SHP77 (cell line): ENCODE results near the gene MRPS26.
"Not testable (repeated sequence)": the region's sequence is repeated elsewhere in the genome, so short reads cannot be mapped to it uniquely, and the experiment has no call there.

Experiments
- DNase-seq, 2 experiments: peaks; one replicate each; lab custom pipeline; 2025; lab: John Stamatoyannopoulos, UW

MRPS26 gene

GRCh38 chr20:3045816-3046676, at the start of gene MRPS26:
Gene MRPS26 (plus strand): TSS chr20:3046052. CDS start chr20:3046069, 17 bp downstream.
- DNase-seq, result peak; percentile 92 to 97

GRCh38 chr20:2998728-2999127, 47.1 kb upstream of the MRPS26 start:
- no peak for DNase-seq

DNA sequence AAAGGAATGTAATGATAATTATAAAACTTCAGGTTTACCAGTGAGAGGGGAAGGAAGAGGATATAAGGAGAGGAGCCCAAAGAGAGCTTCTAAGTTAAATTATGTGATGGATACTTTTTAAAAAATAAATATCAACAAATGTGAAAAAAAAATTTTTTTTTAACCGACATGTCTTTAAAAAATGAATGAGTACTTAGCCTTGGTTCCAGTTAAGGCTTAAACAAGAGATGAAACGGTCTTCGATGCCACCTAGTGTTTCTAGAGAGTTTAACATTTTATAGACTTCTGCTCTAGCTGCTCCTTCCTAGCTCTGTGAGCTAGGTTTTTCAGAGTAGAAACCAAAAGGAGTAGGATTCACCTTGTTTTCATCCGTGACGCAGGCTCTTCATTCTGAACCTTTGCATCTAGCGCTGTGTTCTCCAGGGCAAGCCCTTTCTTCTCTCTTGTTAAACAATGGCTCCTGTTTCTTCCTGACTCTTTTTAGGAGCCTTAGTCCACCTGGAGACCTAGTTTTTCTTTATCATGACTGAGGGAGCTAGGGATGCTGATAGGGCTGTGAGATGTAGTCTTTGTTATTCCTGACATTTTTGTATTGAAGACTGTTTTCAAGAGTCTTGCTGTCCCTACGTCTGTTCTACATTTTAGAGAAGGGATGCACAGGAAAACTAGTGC, 44.9 kb upstream of the MRPS26 start:
- DNase-seq, result peak; percentile 63

- DNase-seq, result no peak
Observed at GRCh38 chr20:3003416-3003815, 42.4 kb upstream of the MRPS26 start.

DNA sequence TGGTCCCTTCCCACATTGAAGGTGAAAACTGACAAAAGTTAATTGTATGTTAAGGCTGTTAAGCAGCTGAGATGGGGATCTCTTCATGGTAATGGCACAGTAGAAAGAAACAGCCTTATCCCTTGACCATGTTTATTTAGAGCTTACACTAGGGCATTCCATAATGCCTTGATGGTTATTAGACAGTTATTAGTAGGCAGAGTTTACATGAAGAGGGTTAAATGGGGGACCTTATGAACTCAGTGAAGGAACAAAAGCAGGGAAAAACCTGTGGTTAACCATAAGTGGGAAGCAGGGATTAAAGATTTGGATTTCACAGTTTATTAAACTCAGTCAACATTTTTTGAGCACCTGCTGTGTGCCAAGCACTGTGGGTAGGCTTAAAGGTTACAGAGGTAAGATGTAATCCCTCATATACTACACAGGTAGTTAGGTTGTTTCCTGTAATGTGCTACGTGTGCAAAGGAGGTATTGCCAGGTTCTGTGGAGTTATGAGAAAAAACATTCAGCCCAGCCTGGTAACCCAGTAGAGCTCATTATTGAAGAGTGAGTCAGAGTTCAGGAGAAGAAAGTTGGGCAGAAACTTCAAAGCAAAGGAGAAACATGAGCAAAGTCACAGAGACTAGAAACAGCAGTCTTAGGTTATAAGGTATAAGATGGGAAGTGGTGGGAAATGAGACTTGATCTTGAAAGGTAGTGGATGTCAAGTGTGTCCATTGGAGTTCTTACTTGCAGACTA, 34.7 kb upstream of the MRPS26 start:
- no peak for DNase-seq

GRCh38 chr20:3011752-3012151, 34.1 kb upstream of the MRPS26 start:
- DNase-seq, result no peak

- no peak for DNase-seq
Observed at GRCh38 chr20:3013771-3014170, 32.1 kb upstream of the MRPS26 start.

- DNase-seq, result no peak
Observed at GRCh38 chr20:3014179-3014578, 31.7 kb upstream of the MRPS26 start.

- no peak for DNase-seq
Observed at GRCh38 chr20:3014662-3015061, 31.2 kb upstream of the MRPS26 start.

- not testable (repeated sequence) for DNase-seq
Observed at GRCh38 chr20:3015302-3015701, 30.6 kb upstream of the MRPS26 start.

GRCh38 chr20:3021327-3021726, 24.5 kb upstream of the MRPS26 start:
- DNase-seq, result no peak

- DNase-seq, result no peak
Observed at GRCh38 chr20:3021777-3022176, 24.1 kb upstream of the MRPS26 start.

GRCh38 chr20:3022559-3023490, 23.0 kb upstream of the MRPS26 start:
- DNase-seq, result not testable (repeated sequence)

DNA sequence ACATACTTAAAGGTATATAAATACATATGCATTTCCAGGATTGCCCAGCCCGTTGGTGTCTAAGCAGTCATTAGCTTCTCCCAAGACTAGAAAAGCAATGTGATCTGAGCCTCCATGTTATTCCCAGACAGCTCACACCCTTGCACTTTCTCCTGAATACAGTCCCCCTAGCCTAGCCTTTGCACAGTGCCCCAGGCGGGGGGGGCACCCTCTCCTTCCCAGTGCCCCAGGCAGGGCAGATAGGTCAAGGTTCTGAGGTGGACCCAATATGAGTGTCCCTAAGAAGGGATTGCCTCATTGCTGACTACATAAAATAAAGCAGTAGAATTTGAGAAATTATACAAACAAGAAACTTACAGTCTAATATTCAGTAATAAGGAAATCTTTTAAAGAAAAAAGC, 17.9 kb upstream of the MRPS26 start:
- DNase-seq, result no peak

DNA sequence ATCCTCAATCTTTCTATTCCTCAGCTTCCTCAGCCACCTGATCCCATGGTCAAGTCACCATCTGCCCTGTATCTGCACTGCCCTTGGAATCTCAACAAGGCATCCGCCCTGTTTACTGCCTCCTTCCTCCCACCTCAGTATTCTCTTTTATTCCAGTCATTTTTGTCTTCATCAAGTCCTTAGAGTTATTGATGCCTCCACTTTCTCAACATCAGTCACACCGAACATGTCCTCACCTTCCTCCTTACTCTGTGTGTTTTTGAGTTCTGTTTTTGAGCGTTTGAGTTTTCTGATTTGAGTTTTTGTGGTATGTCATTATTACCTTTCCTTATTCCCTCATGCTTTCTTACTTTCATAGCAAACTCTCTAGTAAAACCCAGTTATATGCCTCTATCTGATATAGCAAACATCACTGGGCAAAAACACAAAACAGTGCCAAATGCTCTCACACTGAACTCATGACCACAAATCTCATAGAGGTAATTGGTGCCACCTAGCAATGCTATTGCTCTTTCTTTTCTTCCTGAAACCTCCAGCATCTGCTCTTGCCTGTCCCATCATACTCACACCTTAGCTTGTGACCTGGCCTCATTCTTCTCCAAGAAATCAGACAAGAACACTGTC, 14.2 kb upstream of the MRPS26 start:
- no peak for DNase-seq

DNA sequence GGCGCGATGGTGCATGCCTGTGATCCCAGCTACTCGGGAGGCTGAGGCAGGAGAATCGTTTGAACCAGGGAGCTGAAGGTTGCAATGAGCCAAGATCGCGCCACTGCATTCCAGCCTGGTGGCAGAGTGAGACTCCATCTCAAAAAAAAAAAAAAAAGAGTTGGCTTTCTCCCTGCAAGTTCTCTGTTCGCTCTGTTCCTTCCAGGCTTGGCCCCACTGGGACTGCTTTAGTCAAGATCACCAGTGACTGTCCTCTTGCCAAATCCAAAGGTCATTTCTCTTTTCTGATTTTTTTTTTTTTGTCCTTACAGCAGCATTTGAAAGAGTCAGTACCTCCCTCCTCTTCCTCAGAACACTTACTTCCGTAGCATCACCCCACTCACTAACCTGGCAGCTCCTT, 13.2 kb upstream of the MRPS26 start:
- DNase-seq, result no peak

DNA sequence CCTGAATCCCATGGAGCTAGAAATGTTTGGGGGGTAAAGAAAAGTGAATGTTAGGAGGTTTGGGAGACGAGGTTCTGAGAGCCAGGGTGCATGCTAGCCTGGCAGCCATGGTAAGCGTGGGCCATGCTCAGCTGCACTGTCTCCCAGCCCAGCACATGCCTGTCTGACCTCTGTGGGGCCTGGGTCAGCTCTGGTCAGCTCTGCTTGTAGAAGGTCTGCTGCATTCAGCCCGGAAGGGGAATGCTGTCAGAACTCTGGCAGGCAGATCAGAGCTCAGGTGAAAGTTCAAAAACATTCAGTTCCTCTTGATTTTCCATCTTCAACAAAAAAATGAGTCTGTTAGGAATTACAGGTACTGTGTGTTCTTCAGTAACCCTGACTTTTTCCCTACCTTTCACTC, 8.2 kb upstream of the MRPS26 start:
- no peak for DNase-seq

GRCh38 chr20:3038454-3038853, 7.4 kb upstream of the MRPS26 start:
- no peak for DNase-seq

GRCh38 chr20:3039426-3039825, 6.4 kb upstream of the MRPS26 start:
- DNase-seq, result no peak

- no peak for DNase-seq
Observed at GRCh38 chr20:3040086-3040485, 5.8 kb upstream of the MRPS26 start.

DNA sequence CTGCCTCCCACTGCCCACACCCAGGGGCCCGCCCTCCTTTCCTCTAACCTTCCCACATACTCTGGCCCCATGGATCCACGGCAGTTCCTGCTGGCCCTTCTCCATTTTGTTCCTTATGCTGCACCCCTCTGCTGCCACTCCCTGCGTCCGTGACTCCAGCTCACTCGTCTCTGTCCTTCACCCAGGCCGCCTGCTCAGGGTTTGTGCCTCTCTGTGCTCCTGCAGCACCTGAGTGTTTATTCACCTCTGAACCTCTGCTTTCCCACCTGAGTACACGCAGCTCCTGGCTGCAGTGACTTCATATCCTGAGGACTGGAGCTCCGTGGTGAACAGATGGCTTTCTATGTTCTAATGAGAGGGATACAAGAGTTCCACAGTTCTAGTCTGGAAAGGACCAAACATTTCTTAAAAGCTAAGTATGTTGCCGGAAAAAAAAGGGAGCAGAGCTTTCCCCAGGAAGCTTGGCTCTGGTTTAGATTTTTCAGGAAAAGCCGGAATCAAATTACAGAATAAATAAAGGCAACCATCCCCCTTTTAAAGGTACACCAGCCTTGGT, 3.9 kb upstream of the MRPS26 start:
- no peak for DNase-seq
